ENCODE results near the gene PRODH2.

PRODH2 gene

GRCh38 chr19:35753634-35754369, 58.8 kb downstream of the PRODH2 start:
- intact Hi-C loops (cut with DNase I), result no loop called here

GRCh38 chr19:35752746-35753350, 59.8 kb downstream of the PRODH2 start:
- DNase-seq, result no peak

More at GRCh38 chr19:35753634-35754369, 58.8 kb downstream of the PRODH2 start:
- DNase-seq, result no peak

GRCh38 chr19:35751839-35752745, 60.6 kb downstream of the PRODH2 start:
- intact Hi-C loops (cut with DNase I), result no loop called here
- DNase-seq, result no peak

More at GRCh38 chr19:35752746-35753350, 59.8 kb downstream of the PRODH2 start:
- intact Hi-C loops (cut with DNase I), result no loop called here

GRCh38 chr19:35750167-35750566, 62.5 kb downstream of the PRODH2 start:
- intact Hi-C loops (cut with DNase I), result no loop called here

More at GRCh38 chr19:35750167-35750566, 62.5 kb downstream of the PRODH2 start:
- DNase-seq, result no peak

Data from head of caudate nucleus (tissue), 42 donors.